Measurements from ENCODE around the gene SYNGAP1.

Gene SYNGAP1

DNA sequence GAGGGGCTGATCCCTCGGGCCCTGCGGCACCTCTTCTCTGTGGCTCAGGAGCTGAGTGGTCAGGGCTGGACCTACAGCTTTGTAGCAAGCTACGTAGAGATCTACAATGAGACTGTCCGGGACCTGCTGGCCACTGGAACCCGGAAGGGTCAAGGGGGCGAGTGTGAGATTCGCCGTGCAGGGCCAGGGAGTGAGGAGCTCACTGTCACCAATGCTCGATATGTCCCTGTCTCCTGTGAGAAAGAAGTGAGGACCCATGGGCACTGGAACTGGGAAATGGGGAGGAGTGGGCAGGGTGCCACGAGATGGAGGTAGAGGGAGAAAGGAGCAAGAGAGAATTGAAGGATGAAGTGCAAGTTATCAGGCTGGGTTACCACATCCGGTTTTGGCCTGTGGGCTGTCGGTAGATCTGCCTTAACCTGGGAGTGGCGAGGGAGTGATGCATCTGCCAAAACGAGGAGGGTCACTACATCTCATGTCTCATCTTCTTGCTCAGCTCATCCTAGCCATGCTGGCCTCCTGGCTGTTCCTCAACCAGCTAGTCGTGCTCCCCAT lies 14.4 kb upstream of the SYNGAP1 start:
- DNase-seq = no peak

DNA sequence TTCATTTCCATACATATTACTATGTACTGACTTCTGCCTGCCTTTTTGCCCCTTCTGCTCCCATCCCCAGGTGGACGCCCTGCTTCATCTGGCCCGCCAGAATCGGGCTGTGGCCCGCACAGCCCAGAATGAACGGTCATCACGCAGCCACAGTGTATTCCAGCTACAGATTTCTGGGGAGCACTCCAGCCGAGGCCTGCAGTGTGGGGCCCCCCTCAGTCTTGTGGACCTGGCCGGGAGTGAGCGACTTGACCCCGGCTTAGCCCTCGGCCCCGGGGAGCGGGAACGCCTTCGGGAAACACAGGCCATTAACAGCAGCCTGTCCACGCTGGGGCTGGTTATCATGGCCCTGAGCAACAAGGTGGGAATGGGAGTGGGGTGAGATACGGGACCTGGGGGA lies 13.7 kb upstream of the SYNGAP1 start:
- DNase-seq = no peak

DNA sequence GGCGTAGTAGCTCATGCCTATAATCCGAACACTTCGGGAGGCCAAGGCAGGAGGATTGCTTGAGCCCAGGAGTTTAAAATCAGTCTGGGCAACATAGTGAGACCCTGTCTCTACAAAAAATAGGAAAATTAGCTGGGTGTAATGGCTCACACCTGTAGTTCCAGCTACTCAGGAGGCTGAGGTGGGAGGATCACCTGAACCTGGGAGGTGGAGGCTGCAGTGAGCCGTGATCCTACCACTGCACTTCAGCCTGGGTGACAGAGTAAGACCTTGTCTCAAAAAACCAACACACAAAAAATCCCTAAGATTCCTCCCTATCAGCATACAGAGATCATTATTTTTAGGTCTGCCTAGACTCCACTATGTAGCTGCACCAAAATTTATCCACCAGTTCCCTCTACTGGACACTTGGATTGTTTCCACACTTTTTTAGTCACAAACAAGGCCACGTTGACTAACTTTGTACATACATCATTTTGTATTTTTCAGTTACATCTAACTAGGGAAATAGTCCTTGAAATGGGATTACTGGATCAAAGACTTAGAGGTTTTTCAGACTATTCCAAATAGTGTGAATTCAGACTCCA lies 12.6 kb upstream of the SYNGAP1 start:
- peak; percentile 41 for DNase-seq

DNA sequence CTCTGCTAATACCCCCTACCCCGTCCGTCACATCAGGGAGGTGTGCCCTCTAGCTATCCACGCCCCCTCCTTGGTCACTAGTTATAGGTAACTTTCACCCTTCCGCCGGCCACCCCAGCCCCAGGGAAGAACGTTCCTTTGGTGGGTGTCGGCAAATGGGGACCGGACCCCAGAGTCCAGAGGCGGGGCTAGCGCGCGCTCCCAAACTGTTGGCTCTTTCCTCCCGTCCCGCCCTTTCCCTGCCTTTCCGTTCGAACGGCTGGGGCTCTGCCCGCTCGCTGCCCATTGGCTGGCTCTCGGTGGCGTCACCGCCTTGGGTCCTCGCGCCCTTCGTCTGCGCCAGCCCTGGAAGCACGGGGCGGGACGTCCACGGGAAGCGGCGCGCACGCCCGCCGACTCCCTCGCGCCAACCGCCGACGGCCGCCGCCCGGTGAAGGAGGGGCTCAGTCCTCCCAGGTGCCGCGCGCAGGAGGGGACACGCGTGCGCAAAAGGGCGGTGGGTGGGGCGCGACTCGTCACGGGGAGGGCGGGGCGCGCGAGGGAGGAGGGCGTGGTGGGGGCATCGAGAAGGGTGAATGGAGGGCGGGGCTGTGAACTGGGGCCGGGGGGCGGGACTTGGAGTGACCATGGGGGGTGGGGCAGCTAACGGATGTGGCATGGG lies 9.7 kb upstream of the SYNGAP1 start:
- peak; percentile 98 for DNase-seq

DNA sequence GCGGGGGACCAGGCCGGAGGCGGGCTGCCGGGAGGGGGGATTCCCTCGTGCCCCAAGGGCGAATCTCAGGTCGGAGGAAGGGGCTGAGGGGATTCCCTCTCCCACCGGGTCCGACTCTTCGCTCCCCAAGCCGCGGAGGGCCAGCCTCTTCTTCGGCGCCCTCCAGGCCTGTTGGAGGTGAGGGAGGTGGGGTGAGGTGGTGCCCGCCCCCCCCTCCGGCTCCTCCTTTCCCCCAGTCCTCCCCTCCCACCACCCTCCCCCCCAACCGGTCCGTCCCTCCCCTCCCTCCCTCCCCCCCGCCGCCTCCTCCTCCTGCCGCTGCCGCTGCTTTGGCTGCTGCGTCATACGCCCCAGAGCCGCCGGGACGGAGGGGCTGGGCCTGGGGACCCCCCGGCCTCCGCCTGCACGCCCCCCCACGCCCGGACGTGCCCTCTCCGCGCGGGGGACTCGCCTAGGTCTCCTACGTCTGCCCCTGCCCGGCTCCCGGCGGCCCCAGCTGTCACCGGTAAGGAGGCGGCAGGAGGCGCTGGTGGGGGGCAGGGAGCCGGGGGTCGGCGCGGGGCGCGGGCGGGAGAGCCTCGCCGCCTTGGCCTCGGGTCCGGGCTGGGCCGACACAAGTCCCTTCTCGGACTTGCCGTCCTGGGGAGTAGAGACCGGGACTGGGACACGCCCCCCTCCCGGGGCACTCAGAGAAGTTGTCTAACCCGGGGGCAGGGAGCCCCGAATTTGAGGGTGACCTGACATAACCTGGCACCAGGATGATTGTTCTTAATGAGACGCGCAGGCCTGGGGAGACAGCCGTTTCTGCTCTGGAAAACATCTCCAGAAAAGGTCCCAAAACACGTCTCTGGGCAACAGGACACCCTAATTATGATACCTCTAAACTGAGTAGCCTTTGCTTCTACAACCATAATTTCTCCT lies 8.9 kb upstream of the SYNGAP1 start, which contains the start of gene PHF1:
PHF1 (plus strand) TSS at position 304 of the 921 bp plus-strand sequence. CDS start 1,250 bp downstream, outside the sequence.
- peak; percentile 82 for DNase-seq

DNA sequence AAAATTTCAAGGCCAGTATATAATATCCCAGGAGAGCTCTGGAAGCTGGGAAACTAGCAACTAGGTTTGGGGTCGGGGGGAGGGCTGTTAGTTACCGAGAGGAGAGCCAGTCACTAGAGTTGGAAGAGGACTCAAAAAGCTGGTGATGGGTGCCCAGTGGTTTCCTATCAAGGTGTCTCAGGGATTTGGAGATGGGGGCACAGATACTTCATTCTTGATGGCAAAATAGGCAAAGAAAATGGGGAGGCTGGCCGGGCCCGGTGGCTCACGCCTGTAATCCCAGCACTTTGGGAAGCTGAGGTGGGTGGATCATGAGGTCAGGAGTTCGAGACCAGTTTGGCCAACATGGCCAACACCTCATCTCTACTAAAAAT lies 8.2 kb upstream of the SYNGAP1 start:
- DNase-seq = no peak

DNA sequence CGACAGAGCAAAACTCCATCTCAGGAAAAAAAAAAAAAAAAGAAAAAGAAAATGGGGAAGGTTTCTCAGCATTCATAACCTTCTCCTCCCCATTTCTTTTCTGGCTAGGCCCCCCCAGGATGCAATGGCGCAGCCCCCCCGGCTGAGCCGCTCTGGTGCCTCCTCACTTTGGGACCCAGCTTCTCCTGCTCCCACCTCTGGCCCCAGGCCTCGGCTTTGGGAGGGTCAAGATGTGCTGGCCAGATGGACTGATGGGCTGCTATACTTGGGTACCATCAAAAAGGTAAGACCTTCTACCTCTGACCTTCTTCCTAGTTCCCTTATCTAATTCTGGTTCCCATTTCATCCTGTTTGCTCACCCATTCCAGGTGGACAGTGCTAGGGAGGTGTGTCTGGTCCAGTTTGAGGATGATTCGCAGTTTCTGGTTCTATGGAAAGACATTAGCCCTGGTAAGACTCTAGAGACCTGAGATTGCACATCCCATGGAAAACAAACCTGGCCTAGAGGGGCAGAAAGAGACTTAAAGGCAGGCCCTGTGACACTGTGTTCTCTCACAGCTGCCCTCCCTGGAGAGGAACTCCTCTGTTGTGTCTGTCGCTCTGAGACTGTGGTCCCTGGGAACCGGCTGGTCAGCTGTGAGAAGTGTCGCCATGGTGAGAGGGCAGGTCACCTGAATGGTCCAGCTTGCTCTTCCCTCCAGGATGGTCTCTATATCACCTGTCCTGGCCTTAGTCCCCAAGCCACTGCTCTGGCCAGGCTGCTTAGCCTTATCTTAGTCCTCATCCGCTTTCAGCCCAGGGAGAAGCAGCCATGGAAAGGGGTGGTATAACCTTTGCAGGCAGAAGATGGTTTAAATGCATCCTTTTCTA lies 7.5 kb upstream of the SYNGAP1 start:
- DNase-seq = no peak

DNA sequence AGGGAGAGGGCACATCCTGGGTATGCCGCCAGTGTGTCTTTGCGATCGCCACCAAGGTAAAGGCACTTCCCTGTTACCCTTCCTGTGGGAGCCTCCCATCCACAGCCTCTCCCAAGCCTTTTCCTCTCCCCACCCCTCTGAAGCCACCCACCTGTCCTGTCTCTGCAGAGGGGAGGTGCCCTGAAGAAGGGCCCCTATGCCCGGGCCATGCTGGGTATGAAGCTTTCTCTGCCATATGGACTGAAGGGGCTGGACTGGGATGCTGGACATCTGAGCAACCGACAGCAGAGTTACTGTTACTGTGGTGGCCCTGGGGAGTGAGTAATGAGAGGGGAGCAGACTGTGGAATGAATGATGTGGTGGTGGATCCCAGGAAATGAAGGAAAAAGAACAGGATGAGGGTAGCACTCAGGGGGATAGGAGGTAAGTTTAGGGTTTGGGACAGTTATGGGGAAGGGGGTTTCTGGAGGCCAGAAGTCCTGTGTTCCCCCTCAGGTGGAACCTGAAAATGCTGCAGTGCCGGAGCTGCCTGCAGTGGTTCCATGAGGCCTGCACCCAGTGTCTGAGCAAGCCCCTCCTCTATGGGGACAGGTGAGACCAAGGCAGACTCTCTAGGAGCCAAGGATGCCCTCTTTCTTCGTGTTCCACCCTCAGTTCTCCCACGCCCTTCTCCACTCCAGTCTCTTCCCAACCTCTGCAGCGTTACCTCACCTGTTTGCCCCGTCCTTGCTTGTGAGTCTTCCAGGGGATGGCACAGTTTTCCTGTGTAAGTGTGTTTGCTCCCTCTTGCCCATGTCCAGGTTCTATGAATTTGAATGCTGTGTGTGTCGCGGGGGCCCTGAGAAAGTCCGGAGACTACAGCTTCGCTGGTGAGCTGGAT lies 6.4 kb upstream of the SYNGAP1 start:
- no peak for DNase-seq

DNA sequence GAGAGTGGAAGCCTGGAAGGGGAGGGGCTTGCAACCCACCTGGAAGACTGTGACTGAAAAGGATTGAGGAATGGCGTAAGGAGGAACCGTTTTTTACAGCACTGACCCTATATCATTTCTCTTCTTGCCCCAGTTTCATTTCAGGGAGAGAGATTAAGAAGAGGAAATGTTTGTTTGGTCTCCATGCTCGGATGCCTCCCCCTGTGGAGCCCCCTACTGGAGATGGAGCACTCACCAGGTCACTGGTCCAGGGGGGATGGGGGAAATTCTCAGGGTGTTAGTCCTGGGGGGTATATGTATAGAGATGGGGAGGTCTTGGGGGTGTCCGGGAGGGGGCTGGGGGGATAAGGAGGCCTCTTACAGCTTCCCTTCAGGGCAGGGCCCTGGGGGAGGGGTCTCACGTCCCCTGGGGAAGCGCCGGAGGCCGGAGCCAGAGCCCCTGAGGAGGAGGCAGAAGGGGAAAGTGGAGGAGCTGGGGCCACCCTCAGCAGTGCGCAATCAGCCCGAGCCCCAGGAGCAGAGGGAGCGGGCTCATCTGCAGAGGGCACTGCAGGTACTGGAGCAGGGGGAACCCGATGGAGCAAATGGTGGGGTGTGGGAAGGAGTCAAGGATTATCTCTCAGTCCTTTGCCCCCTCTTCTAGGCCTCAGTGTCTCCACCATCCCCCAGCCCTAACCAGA lies 5.1 kb upstream of the SYNGAP1 start:
- DNase-seq = peak; percentile 30

DNA sequence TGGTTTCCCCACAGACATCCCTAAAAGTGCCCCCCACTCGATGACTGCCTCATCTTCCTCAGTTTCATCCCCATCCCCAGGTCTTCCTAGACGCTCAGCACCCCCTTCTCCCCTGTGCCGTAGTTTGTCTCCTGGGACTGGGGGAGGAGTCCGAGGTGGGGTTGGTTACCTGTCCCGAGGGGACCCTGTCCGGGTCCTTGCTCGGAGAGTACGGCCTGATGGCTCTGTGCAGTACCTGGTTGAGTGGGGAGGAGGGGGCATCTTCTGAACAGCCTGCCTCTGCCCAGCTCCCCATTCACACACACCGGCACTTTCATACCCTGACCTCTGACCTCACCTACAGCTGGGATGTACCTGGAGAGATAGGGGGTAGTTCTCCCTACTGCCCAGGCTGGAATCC lies 4.0 kb upstream of the SYNGAP1 start:
- DNase-seq = no peak

DNA sequence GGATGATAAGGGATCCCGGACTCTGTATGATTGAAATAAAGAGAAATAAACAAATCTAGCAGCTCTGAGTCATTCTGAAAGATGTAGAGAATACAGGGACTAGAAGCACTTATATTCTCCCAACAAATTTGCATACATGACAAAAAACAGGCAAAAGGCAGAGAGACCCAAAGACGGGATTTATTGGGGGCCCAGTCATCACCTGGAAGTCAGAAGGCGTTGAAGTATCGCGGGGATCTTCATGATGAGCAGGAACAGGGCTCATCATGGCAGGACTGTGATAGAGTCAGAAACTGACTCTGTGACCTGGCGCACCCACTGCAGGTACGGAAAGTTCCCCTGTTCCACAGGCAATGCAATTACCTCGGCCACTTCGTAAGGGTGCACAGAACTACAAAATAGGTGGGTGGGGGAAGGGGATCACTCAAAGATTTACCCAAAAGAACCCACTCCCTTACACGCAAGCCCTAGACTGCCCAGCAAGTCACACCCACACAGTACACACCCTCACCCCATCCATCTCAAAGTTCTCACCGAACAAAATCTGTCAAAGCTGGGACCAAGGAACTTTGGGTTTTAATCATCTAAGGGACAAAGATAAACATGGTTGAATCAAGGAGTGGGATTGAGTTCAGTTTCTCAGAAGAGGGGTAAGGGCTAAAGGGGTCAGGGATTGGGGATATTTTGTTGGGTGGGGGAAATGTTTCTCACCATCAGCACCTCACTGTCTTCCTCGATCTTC lies 3.3 kb upstream of the SYNGAP1 start:
- DNase-seq = no peak

DNA sequence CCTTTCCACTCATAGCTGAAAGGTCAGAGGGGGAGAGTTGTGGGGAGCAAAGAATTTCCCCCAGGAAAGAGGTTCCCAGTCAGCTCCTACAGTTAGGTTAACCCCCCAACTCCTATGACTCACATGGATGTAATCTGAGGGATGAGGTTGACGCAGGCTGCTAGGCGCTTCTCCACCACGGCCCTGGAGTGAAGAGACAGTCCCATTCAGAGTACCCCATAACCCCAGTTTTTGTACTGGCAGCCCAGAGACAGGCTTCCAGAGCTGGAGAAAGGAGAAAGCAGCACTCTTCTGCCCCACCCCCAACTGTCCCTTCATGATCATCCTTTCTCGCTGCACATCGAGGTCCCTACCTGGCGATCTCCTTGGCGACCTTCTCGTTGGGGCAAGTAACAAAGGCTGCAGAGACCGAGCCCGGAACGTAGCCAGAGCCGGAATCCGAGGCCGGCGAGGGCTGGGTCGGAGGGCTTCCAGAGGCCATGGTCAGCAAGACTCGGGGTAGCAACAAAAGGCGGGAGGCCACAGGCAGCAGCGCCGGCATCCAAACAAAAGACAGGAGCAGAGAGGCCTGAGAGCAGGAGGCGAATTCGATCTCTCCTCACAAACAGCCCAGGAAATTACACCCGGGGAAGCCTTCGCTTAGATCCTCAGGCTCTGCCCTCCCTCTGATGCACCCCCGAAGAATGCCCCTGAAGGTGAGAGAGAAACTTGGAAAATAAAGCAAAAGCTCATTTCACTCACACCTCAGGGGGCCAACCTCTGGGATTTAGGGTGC lies 2.5 kb upstream of the SYNGAP1 start:
- DNase-seq = no peak

DNA sequence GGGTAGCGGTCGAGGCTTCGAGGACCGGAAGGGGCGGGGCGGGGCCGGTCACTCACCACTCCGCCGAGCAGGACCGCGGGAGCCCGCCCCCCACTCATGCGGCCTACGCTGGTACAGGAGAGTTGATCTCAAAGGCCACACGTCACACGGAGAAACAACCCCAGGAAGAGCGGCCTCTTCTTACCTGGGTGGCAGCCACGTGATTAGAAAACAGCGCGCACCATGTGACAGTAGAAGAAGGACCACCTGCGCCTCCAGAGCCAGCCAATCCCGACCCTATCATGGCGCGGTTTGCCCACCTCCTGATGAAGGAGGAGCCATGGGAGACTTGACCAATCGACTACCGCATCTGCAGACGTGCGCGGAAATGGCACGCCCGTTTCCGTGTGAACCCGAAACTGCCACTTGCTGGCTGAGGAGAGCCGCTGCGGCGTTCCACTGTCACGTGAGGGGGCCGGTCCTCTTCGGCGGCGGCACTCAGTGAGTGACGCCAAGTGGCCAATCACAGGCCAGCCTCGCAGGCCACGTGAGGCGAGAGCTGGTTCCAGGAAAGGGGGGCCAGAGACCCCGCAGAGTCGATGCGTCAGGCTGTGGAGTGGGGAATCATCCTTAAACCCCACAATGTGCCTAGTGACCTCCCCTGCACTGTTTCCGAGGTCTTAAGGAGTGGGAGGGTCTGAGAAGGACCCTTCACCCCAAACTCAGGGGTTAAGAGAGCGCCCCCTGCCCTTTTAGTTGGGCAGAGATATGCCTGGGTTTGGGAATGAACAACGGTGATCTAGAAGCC lies 1.8 kb upstream of the SYNGAP1 start, which contains the start of gene CUTA:
CUTA (minus strand) TSS at position 205 of the 787 bp plus-strand sequence; CDS start at position 98, 107 bp downstream.
- peak; percentile 99 for DNase-seq

DNA sequence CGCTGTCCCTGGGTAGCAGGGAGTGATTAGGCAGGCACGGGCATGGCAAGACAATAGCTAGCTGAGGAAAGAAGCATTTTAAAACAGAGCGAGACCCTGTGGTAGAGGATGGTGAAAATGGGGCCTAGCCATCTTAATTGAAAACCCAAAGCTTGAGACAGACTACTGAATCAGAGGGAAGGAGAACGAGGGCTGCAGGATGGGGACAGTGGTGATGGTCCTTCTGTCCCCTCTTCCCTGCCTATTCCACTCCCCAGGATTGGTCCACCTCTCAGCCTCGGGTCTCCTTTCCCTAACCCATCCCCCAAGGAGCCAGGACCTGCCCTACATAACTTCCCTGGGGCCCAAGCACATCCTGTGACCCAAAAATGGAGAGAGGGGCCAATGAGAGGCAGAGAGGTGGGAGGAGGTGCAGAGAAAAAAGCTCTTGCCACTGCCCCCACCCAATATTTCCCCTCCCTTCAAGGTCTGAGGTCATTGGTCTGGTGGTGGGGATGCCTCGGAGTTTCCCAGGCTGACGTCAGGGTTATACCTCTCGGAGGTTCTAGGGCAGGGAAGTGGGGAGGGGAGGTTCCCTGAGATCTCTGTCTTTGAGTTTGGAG lies 1.1 kb upstream of the SYNGAP1 start:
- no peak for DNase-seq

DNA sequence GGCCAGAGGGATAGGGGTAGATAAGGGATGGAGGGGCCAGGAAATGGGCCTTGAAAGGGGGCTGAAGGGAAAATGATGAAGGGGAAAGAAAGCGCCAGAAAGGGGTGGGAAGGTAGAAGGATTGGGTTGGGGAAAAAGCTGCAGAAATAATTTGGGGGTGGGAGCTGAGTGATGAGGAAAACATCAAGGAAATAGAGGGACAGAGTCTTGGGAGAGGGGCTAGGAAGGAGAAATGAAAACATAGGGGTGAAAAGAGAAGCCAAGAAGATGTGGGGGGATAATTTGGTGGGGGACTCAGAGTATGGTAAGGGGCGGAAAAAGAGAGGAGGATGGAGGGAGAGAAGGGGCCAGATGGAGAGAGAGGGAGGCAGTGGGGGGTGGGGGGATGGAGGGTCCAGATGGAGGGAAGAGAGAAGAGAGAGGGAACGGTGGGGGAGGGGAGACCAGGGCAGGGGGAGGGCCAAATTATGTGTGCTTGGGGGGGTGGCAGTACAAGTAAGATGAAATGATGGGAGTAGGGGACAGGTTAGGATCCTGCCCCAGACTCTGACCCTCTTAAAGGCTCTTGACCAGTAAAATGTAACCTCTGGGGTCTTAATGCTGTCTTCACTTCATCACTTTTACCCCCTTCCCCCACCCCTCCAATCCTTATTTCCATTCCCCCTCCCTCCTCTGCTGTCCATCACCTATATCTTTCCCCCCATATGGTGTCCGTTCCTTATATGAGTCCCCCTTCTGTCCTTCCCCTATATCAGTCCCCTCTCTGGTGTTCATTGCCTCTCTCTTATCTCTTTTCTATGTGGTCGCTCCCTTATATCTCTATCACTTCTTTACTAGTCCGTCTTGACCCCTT lies 852 bp downstream of the SYNGAP1 start:
- no peak for DNase-seq

DNA sequence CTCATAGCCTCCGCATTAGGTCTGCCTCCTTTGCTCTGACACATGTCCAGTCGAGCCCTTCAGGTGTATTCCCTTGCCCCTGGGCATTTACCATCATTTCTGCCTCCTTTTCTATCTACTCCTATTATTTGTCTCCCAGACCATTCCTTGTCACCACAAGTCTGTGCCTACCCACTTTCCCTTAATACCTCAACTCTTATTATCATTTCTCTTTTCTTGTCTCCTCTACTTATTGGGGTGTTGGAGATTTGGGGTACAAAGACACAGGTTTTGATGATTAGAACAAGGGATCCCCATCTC lies 1.4 kb downstream of the SYNGAP1 start:
- DNase-seq = no peak

DNA sequence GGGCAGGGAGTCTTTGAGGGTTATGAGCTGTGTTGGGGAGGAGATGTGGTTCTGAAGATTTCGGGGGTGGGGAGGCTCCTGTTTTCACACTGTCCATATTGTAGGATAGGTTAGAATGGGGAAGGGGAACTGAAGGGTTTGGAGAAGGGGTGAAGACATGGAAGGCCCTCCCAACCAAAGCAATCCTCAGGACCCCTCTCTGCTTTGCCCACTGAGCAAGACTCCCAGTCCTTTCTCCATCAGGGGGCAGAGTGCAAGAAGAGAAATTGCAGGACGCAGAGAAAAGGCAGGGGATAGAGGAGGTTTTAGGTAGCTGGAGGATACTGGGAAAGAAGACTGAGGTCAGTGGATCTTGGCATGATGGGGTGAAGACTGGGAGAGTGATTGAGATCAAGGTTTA lies 3.9 kb downstream of the SYNGAP1 start:
- no peak for DNase-seq
